ENCODE measurements around the gene GBGT1.

DNA sequence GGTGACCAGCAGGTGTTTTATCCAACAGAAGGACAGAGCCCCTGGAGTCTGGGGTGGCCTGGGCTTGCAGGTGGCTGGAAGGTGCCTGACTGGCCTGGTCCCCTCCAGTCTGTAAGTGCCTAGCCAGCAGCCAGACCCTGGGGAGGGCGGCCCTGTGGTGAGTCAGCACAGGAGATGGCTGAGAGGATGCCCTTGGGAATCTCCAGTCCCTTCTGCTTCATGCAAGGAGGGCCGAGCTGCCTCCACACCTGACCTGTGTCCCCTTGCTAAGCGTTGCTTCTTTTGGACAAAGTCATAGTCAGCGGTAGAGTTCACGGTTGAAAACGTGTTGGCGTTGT, 25.1 kb upstream of the GBGT1 start:
- no peak for TF ChIP-seq POLR2A (IDR thresholded peaks at IDR 0.05)
- TF ChIP-seq, protein P1, sequence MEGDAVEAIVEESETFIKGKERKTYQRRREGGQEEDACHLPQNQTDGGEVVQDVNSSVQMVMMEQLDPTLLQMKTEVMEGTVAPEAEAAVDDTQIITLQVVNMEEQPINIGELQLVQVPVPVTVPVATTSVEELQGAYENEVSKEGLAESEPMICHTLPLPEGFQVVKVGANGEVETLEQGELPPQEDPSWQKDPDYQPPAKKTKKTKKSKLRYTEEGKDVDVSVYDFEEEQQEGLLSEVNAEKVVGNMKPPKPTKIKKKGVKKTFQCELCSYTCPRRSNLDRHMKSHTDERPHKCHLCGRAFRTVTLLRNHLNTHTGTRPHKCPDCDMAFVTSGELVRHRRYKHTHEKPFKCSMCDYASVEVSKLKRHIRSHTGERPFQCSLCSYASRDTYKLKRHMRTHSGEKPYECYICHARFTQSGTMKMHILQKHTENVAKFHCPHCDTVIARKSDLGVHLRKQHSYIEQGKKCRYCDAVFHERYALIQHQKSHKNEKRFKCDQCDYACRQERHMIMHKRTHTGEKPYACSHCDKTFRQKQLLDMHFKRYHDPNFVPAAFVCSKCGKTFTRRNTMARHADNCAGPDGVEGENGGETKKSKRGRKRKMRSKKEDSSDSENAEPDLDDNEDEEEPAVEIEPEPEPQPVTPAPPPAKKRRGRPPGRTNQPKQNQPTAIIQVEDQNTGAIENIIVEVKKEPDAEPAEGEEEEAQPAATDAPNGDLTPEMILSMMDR (IDR thresholded peaks at IDR 0.05 in 4 of 5, conservative IDR thresholded peaks at IDR 0.05 in 1 of 5) = no peak

All from gastrocnemius medialis (tissue), 4 donors.